GM12872 (cell line): ENCODE measurements around the gene CARMIL1.

Source experiments
- TF ChIP-seq, protein P1 (sequence below): IDR thresholded peaks from 3 replicates; pipeline ENCODE4 v1.5.1; 2011; ENCODE audit warnings: low read depth, mild to moderate bottlenecking, low read length, moderate library complexity; ENCODE audit not compliant: insufficient read depth

Gene CARMIL1

DNA sequence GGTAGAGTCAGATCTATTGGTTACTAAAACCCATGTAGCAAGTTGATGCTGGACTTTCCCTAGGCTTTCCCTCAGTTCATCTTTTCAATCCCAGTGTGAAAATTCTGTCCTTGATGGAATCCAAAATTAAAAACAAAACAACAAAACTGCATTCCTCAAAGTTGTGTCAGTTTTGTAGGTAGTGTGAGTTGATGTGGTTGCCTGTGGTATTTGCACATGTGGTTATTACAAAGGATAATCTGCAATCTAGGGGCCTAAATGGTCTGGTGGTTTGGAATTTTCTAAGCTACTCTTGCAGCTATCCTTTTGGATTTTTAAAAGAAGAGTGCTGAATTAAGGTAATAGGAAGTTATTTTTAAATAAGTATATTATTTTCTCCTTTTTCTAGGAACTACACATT lies 240.7 kb downstream of the CARMIL1 start:
- TF ChIP-seq, protein P1, sequence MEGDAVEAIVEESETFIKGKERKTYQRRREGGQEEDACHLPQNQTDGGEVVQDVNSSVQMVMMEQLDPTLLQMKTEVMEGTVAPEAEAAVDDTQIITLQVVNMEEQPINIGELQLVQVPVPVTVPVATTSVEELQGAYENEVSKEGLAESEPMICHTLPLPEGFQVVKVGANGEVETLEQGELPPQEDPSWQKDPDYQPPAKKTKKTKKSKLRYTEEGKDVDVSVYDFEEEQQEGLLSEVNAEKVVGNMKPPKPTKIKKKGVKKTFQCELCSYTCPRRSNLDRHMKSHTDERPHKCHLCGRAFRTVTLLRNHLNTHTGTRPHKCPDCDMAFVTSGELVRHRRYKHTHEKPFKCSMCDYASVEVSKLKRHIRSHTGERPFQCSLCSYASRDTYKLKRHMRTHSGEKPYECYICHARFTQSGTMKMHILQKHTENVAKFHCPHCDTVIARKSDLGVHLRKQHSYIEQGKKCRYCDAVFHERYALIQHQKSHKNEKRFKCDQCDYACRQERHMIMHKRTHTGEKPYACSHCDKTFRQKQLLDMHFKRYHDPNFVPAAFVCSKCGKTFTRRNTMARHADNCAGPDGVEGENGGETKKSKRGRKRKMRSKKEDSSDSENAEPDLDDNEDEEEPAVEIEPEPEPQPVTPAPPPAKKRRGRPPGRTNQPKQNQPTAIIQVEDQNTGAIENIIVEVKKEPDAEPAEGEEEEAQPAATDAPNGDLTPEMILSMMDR: no peak

DNA sequence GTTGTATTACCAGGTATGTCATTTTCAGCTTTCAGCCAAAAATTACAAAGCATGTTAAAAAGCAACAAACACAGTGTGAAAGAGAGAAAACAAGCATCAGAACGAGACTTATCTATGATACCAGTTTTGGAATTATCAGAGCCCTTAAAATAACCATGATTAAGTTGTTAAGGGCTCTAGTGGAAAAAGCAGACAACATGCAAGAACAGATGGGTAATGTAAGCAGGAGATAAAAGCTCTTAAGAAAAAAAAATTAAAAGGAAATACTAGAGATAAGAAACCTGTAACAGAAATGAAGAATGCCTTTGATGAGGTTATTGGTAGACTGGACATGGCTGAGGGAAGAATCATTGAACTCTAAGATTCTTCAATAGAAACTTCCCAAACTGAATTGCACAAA lies 245.4 kb downstream of the CARMIL1 start:
- TF ChIP-seq, protein P1: no peak

DNA sequence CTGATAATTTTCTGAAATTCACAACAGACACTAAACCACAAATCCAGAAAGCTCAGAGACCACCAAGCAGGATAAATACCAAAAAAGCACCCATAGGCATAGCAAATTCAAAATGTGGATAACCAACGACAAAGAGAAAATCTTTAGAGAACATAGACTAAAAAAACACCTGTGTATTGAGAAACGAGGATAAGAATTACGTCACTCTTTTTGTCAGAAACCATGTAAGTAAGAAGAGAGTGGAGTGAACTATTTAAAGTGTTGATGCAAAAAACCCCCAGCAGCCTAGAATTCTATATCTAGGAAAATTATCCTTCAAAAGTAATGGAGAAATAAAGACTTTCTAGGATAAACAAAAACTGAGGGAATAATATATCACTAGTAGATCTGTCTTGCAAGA lies 245.9 kb downstream of the CARMIL1 start:
- TF ChIP-seq, protein P1: no peak

DNA sequence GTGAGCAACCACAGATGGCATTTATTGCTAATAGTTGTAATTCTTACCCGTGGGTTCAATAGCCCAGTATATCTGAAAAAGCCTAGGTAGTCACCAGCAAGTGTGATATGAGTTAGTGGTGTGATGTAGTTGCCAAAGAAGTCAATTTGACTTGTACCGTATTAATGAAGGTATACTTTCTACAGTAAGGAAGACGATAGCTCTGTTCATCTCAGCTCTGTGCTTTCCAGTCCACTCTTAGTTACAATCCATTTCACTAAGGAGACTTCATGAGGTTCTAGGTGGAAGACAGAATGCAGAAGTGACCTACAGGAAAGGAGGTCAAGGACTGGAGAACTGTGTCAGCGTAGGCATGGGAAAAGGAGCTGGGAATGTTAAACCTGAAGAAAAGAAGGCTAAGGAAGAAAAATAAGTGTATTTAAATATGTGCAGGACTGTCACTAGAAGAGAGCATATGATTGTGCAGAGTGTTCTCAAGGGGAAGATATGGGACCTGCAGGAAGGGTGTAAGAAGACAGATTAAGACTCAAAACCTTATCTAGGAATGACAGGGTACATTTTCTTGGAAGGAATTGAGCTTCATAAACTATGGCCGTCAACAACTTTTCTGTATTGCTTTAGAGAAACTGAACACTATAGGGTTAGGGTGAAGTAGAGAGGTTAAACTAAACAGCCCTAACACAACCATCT lies 255.9 kb downstream of the CARMIL1 start:
- TF ChIP-seq, protein P1: no peak

DNA sequence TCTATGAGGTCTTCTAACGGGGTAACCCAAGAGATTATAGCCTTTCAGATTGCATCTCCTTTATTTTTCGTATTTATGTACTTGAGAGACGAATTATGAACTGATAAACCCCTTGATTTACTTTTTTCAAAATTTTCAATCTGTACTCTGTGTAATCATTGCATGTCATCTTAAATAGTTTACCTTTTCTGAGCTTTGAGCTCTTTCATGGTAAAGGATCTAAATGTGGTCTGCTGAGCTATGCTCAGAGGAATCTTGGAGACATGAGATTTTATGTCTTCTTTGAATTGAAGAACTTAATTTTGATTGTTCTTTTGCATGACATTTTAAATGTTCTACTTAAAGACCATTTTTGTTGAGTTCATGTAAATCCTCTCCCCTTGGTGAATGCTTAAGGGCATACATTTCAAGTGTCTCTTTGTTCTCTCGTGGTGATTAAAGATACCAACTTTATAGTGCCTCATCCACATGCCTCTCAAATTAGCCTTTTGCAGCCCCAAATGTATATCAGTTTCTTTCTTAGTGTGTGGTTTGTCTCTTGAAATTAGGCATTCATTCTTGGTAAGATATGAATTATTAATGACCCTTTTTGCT lies 256.6 kb downstream of the CARMIL1 start:
- TF ChIP-seq, protein P1: no peak

DNA sequence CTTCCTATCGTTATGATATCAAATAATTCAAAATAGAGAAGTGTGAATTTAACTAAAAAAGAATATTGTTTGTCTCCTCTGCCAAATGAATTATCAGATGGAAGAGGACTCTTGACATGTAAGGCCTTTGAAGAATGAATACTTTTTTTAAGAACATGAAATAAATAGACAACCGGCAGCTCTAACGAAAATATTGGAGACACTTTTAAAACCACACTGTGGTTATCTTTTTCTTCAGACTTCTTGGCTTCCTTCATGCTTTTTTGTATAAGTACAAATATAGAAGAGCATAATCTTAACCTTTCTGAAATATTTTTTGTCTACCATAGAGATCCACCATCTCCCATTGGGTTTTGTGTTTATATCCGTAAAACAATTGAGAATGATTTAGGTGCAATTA lies 257.6 kb downstream of the CARMIL1 start:
- TF ChIP-seq, protein P1: no peak

DNA sequence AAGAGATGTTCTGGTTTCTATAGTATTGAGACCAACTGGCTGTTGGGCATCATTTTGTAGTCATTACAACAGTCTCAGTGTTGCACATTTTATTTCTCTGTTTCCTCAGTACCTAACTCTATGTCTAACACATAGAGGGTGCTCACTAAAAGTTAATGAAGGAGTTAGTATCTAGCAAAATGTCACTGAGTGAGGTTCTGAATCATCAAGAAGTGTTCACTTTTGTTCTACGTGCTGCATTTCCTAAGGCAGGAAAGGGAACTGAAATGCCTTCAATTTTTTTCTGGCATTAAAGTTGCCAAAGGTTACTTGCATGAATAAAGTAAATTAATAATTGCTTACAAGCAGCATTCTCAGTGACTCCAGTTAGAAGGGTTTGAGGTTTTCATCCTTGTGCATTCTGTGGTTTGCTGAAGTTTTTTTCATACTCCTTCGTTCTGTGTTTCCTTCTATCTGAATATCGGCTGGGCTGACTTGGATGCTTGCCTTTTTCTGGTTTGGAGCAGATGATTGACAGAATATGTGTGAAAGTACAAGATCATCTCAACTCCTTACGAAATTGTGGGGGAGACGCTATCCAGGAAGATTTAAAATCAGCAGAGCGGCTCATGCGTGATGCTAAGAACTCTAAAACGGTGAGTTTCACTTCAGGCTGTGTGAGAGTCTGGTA lies 258.3 kb downstream of the CARMIL1 start:
- TF ChIP-seq, protein P1: no peak
